Prostate gland (tissue), 2 donors: ENCODE data around the gene SLC25A53. TPM values are rescaled to one million over a fixed set of nuclear protein-coding genes. Genes with fewer than 3 reads are reported as not detected.
"Not testable (repeated sequence)": the region's sequence is repeated elsewhere in the genome, so short reads cannot be mapped to it uniquely, and the experiment has no call there.

Experiments
- DNase-seq: peaks from one replicate; pipeline ENCODE4 v3.0.0-alpha.2; 2019; ENCODE audit warnings: low spot score
- H3K27ac ChIP-seq, 2 donors: fragments of 200-600 bp; sonication (generic); 2 replicates each; pipeline ENCODE4 v1.5.1; 2017 to 2019
- H3K27me3 ChIP-seq: fragments of 200-600 bp; sonication (generic); replicated peaks from 2 replicates; pipeline ENCODE4 v1.5.1; 2019; ENCODE audit not compliant: insufficient read depth
- H3K36me3 ChIP-seq, 2 donors: fragments of 200-600 bp; sonication (generic); 1 replicate in 1 of 2; 2 replicates in 1 of 2; pipeline versions ENCODE4 v1.5.1 to v1.8.1; 2017 to 2019
- H3K4me1 ChIP-seq: fragments of 200-600 bp; sonication (generic); replicated peaks from 2 replicates; pipeline ENCODE4 v1.5.1; 2019
- H3K4me3 ChIP-seq, 2 donors: fragments of 200-600 bp; sonication (generic); 2 replicates each; pipeline ENCODE4 v1.5.1; 2017 to 2019
- H3K9me3 ChIP-seq: fragments of 200-600 bp; sonication (generic); 2 replicates; pipeline ENCODE4 v1.5.1; 2017
- CTCF ChIP-seq, 4 experiments: fragments of 200-600 bp in 2 of 4; fragments of 450-650 bp in 2 of 4; sonication (generic) in 2 of 4; IDR thresholded peaks; 1 replicate in 3 of 4; 2 replicates in 1 of 4; pipeline ENCODE4 v1.5.1; 2016 to 2019; ENCODE audit warnings: antibody characterized with exemption in 4 of 4, mild to moderate bottlenecking in 2 of 4, moderate library complexity in 2 of 4
- POLR2A ChIP-seq: fragments of 450-650 bp; IDR thresholded peaks from one replicate; pipeline ENCODE4 v1.6.1; 2016; ENCODE audit warnings: antibody characterized with exemption, mild to moderate bottlenecking
- POLR2AphosphoS5 ChIP-seq: sonication (generic); formaldehyde crosslinking; IDR thresholded peaks from one replicate; pipeline ENCODE4 v1.6.1; 2017; ENCODE audit warnings: antibody characterized with exemption
- WGBS: methylation state at CpG from one replicate; pipeline ENCODE4 v1.1.5; 2018; 5-methylcytosine and 5-hydroxymethylcytosine counted together
- intact Hi-C: fragments of 100-400 bp; cut with DNase I; formaldehyde crosslinking; loops from one replicate; pipeline ENCODE4 v1.14.2; 2022
- total RNA-seq, 2 donors: library from RNA; depleted of rRNA; stranded (reverse); fragments of >200 nt; gene quantifications; one replicate each; pipeline ENCODE4 v1.1.0, GENCODE V29; 2016

SLC25A53 gene
- total RNA-seq, 2 donors from 2014 or later: 12.1 to 13.1 TPM

DNA sequence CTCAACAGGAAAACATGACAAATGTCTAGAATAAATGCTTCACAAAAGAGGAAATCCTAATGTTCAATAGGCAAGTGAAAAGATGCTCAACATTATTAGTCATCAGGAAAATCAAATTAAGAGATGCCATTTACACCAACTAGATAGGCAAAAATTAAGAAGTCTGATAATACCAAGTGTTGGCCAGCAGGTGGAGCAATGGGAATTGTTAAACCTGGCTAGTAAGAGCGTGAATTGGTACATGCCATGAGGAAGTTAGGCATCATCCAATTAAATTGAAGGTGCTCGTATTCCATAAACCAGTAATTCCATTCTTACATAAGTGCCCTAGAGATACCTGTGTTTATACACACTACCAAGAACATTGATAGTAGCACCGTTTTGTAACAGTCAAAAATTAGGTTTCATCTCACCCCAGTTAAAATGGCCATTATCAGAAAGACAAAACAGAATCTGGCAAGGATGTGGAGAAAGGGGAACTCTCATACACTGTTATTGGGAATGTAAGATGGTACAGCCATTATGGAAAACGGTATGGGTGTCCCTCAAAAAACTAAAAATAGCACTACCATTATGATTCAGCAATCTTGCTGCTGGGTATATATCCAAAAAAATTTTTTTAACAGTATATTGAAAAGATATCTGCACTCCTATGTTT lies 58.5 kb downstream of the SLC25A53 start:
- DNase-seq: peak; percentile 27
- H3K4me1 ChIP-seq: no peaks in the 10 kb centered on the region
- H3K4me3 ChIP-seq: no peak overlapping the region
- H3K9me3 ChIP-seq: no peaks in the 10 kb centered on the region
- WGBS: 2% methylated on average over 4 of the region's 4 CpGs
- H3K36me3 ChIP-seq: no peaks in the 10 kb centered on the region
- intact Hi-C loops: loop anchor here (2.0 kb wide), 1 partner anchor 39 kb away; no protein-coding TSS in a partner anchor
- TF ChIP-seq POLR2A: no peak
- peak in 3 of 4 experiments; percentile 52 to 60 (median 54) for TF ChIP-seq CTCF (IDR thresholded peaks at IDR 0.05)
- TF ChIP-seq POLR2AphosphoS5: peak; percentile 34
- H3K27me3 ChIP-seq: no peaks in the 10 kb centered on the region
- no peak overlapping the region for H3K27ac ChIP-seq

GRCh38 chrX:104085919-104086318 lies 70.9 kb downstream of the SLC25A53 start:
- TF ChIP-seq POLR2A: no peak
- TF ChIP-seq CTCF (IDR thresholded peaks at IDR 0.05): no peak
- TF ChIP-seq POLR2AphosphoS5: no peak
- no peaks in the 10 kb centered on the region for H3K27me3 ChIP-seq
- no peak for DNase-seq
- H3K4me1 ChIP-seq: no peaks in the 10 kb centered on the region
- WGBS: 71% methylated on average over 3 of the region's 7 CpGs
- H3K9me3 ChIP-seq: no peaks in the 10 kb centered on the region
- intact Hi-C loops: no loop called here
- H3K36me3 ChIP-seq: no peaks in the 10 kb centered on the region
- no peak overlapping the region for H3K27ac ChIP-seq
- no peak overlapping the region for H3K4me3 ChIP-seq

- no peak for DNase-seq
- Histone ChIP-seq H3K4me1 (no peaks in the 10 kb centered on the region), H3K36me3 (no peaks in the 10 kb centered on the region), H3K9me3 (no peaks in the 10 kb centered on the region), H3K4me3 (no peak overlapping the region), H3K27me3 (no peaks in the 10 kb centered on the region), H3K27ac (no peak overlapping the region)
- intact Hi-C loops: no loop called here
- TF ChIP-seq CTCF (IDR thresholded peaks at IDR 0.05): no peak
- WGBS: 97% methylated on average over 5 of the region's 7 CpGs
Observed at GRCh38 chrX:104085477-104085876, 71.3 kb downstream of the SLC25A53 start.

GRCh38 chrX:104084534-104085277 lies 72.1 kb downstream of the SLC25A53 start:
- Histone ChIP-seq H3K4me3 (no peak overlapping the region), H3K4me1 (no peaks in the 10 kb centered on the region), H3K9me3 (no peaks in the 10 kb centered on the region), H3K27me3 (no peaks in the 10 kb centered on the region), H3K27ac (no peak overlapping the region), H3K36me3 (no peaks in the 10 kb centered on the region)
- no peak for DNase-seq
- 90% methylated on average over 2 of the region's 5 CpGs for WGBS
- TF ChIP-seq POLR2A (no peak), CTCF (IDR thresholded peaks at IDR 0.05) (no peak), POLR2AphosphoS5 (no peak)
- intact Hi-C loops: no loop called here

DNA sequence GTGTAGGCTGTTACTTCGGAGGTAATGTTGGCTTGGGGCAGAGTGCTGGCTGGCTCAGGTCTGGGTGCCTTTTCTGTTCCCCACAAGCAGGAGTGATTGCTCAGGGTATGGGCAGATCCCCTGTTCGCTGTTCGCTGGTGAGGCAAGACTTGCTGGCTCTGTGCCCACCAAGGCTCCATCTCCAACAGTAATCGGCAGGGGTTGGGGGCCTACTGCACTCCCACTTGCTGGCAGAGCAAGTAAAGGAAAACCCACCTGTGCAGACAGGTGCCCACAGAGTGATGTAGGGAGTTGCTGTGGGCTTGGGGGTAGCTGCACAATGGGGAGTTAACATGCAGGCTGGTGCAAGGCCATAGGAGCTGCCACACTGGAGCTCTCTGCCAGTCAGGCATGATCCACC lies 72.7 kb downstream of the SLC25A53 start:
- H3K4me1 ChIP-seq: no peaks in the 10 kb centered on the region
- no peak for DNase-seq
- intact Hi-C loops: no loop called here
- H3K27ac ChIP-seq: no peak overlapping the region
- TF ChIP-seq POLR2AphosphoS5 (no peak), CTCF (IDR thresholded peaks at IDR 0.05) (no peak), POLR2A (no peak)
- H3K9me3 ChIP-seq: no peaks in the 10 kb centered on the region
- no peak overlapping the region for H3K4me3 ChIP-seq
- H3K36me3 ChIP-seq: no peaks in the 10 kb centered on the region
- 71% methylated on average over 3 of the region's 4 CpGs for WGBS
- H3K27me3 ChIP-seq: no peaks in the 10 kb centered on the region

DNA sequence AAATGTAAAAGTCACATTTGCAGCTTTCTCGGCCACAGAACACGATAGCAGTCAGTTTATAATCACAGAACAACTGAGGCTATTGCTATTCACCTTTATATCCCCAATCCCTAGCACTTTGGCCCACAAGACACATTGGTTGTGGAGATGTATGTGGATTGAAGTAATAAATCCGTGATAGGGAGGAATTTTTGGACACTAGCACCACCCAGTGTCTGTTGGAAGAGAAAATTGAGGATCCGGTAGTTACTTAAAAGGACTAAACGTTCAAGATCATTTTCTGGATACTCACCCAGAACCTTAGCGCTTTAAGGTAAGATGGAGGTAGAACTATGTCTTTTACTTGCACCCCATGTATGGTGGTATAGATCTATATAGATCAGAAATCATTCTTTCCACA lies 79.0 kb downstream of the SLC25A53 start:
- DNase-seq, H3K4me3 ChIP-seq, H3K27ac ChIP-seq, H3K27me3 ChIP-seq, H3K36me3 ChIP-seq, intact Hi-C loops, H3K4me1 ChIP-seq, H3K9me3 ChIP-seq: not testable (repeated sequence)
- WGBS: no CpG with 5 or more reads among the region's 6 CpGs

DNA sequence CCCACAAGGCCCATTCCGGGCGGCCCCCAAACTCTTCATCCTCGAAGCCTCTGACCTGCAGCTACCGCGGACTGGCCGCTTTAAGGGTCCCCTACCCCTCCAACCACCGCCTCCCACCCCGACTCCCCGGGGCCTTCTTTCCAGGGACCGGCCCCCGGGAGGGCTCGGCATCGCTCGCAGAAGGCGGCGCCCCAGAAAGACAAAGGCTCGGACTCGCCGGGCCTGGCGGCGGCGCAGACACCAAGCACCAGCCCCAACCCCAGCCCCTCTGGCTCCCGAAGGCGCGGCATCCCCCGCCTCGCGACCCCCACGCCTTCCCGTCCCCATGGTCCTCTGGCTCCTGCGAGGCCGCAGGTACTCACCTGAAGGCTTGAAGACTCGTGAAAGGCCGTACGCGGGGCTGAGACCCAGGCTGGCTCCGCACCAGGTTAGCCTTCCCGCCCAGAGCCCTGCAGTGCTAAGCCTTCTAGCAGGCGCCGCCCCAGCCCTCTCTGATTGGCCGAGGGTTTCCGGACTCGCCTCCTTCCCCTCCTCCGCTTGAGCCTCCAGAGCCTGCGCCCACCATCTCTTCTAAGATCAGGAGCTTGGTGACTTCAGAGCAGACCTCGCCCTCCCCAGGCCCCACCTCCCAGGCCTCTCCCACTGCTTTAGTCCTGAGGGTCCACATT lies 80.9 kb downstream of the SLC25A53 start, which contains the start of gene TMSB15C:
Gene TMSB15C, minus strand, starts transcription at position 459 of the 668 bp plus-strand sequence.
- intact Hi-C loops, H3K36me3 ChIP-seq, DNase-seq, H3K9me3 ChIP-seq, H3K4me3 ChIP-seq, H3K27ac ChIP-seq, H3K4me1 ChIP-seq, H3K27me3 ChIP-seq: not testable (repeated sequence)
- no CpG with 5 or more reads among the region's 46 CpGs for WGBS
